ENCODE data around the gene PHC1.

DNA sequence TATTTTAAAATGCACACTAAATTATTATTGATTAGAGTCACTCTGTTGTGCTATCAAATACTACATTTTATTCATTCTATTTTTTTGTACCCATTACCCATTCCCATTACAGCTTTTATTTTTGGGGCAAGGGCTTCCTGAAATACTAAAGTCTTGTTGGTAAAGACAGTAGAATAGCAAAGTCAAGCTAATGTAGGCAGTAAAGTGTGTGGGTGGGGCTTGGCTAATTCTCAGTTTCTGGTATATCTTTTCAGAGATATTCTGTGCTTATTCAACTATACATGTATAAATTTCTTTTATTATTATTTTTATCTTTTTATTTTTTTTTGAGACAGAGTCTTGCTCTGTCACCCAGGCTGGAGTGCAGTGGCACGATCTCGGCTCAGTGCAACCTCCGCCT is 22.3 kb upstream of the PHC1 start:
- no peak for TF ChIP-seq POLR2A (IDR thresholded peaks at IDR 0.05; ENCODE audit: low read depth, low read length)
- no peak for TF ChIP-seq POLR2AphosphoS5 (IDR thresholded peaks at IDR 0.05; ENCODE audit: low read depth, low read length)
